GM10248 (cell line): ENCODE measurements around the gene RHBDL3.
"Not testable (repeated sequence)": the region's sequence is repeated elsewhere in the genome, so short reads cannot be mapped to it uniquely, and the experiment has no call there.

ENCODE experiments used
- CTCF ChIA-PET: fragments of 300-600 bp; sonication (Branson Sonifier 250); formaldehyde crosslinking; extraction: SDS; loops from one replicate; lab custom pipeline; 2021; ENCODE audit warnings: antibody characterized with exemption; lab: Yijun Ruan, JAX
- POLR2A ChIA-PET: fragments of 350-650 bp; sonication (Branson Sonifier 250); formaldehyde crosslinking; extraction: SDS; loops from one replicate; lab custom pipeline; 2020; ENCODE audit warnings: antibody characterized with exemption; lab: Yijun Ruan, JAX
- DNase-seq: peaks from one replicate; pipeline ENCODE4 v3.0.0; 2012; ENCODE audit errors: extremely low spot score
- CTCF ChIP-seq: IDR thresholded peaks from 2 replicates; pipeline ENCODE4 v1.5.1; 2012; ENCODE audit warnings: mild to moderate bottlenecking, low read depth; ENCODE audit errors: extremely low read depth, missing control alignments, control extremely low read depth

Gene RHBDL3

GRCh38 chr17:32258383-32259140, 7.1 kb upstream of the RHBDL3 start:
- CTCF ChIA-PET = interaction anchor here (1.5 to 1.8 kb wide), 2 partner anchors 16 to 60 kb away, joined by 3 to 5 read pairs; no protein-coding TSS in a partner anchor
- DNase-seq = no peak
- no peak for TF ChIP-seq CTCF
- POLR2A ChIA-PET = no interaction called here

DNA sequence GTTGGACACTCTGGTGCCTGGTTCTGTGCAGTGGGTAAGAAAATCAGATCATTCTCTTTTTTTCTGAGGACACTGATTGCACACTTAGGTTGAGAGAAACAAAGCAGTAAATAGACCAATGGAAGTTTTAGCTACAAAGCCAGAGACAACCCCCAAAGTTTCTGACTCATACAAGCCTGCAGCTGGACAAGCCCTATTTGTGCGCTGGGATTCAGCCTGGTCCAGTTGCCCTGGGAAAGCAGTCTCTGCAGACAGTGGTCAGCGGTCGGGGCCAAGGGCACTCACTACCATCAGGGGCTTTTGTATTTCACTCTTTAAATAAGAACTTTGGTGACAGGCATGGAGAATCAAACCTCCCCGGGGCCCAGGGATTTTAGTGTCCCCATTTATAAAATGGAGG, 6.0 kb upstream of the RHBDL3 start:
- no peak for TF ChIP-seq CTCF
- CTCF ChIA-PET = interaction anchor here (1.1 to 1.5 kb wide), 2 partner anchors 18 to 27 kb away, joined by 3 read pairs; no protein-coding TSS in a partner anchor
- no peak for DNase-seq
- POLR2A ChIA-PET = no interaction called here

DNA sequence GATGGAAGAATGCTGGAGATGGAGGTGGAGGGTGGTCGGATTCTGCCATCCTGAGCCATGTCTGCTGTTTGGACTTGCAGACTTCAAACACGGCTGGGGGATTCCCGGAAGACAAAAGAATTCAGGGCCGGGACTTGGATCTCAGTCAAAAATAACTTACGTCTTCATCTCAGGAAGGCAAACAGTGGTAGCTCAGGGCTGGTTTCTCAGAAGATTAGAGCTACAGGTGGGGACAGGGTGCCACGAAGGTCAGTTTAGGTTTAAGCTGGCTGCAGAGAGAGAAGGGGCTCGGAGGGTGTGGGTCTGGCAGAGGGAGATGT, 4.3 kb upstream of the RHBDL3 start:
- DNase-seq = no peak
- ChIA-PET POLR2A (no interaction called here), CTCF (interaction anchor here (0.8 to 1.9 kb wide), 4 partner anchors 9 to 39 kb away, joined by 3 to 5 read pairs (median 4); no protein-coding TSS in a partner anchor)
- TF ChIP-seq CTCF = no peak

- ChIA-PET CTCF (interaction anchor here (0.8 to 1.9 kb wide), 5 partner anchors 9 to 38 kb away, joined by 3 to 5 read pairs (median 3); no protein-coding TSS in a partner anchor), POLR2A (no interaction called here)
- no peak for DNase-seq
These were observed 3.6 kb upstream of the RHBDL3 start for GRCh38 chr17:32261936-32262510.

GRCh38 chr17:32263515-32263914, 2.1 kb upstream of the RHBDL3 start:
- POLR2A ChIA-PET, DNase-seq: not testable (repeated sequence)
- CTCF ChIA-PET = interaction anchor here (1.4 kb wide), 1 partner anchor 11 kb away, joined by 3 read pairs; no protein-coding TSS in a partner anchor

More at GRCh38 chr17:32261936-32262510, 3.6 kb upstream of the RHBDL3 start:
- TF ChIP-seq CTCF = no peak

GRCh38 chr17:32264140-32264799, 1.4 kb upstream of the RHBDL3 start:
- no peak for DNase-seq
- CTCF ChIA-PET = no interaction called here

More at GRCh38 chr17:32264140-32264799, 1.4 kb upstream of the RHBDL3 start:
- no peak for TF ChIP-seq CTCF
- POLR2A ChIA-PET = no interaction called here
